ENCODE results near the gene UBL3.

The UBL3 gene

GRCh38 chr13:29810898-29811297 lies 39.5 kb downstream of the UBL3 start:
- no peak for DNase-seq (ENCODE audit: low read depth, low spot score)

GRCh38 chr13:29810145-29810742 lies 40.2 kb downstream of the UBL3 start:
- DNase-seq (ENCODE audit: low read depth, low spot score) = no peak

GRCh38 chr13:29808264-29808663 lies 42.2 kb downstream of the UBL3 start:
- DNase-seq (ENCODE audit: low read depth, low spot score) = no peak

- DNase-seq (ENCODE audit: low read depth, low spot score) = no peak
Observed at GRCh38 chr13:29805994-29806979, 44.1 kb downstream of the UBL3 start.

GRCh38 chr13:29803221-29803620 lies 47.2 kb downstream of the UBL3 start:
- no peak for DNase-seq (ENCODE audit: low read depth, low spot score)

- DNase-seq (ENCODE audit: low read depth, low spot score) = no peak
Observed at GRCh38 chr13:29802621-29803020, 47.8 kb downstream of the UBL3 start.

GRCh38 chr13:29801737-29802305 lies 48.6 kb downstream of the UBL3 start:
- DNase-seq (ENCODE audit: low read depth, low spot score) = no peak

GRCh38 chr13:29801102-29801501 lies 49.3 kb downstream of the UBL3 start:
- no peak for DNase-seq (ENCODE audit: low read depth, low spot score)

- DNase-seq (ENCODE audit: low read depth, low spot score) = no peak
Observed at GRCh38 chr13:29800687-29801086, 49.7 kb downstream of the UBL3 start.

GRCh38 chr13:29799041-29799440 lies 51.4 kb downstream of the UBL3 start:
- DNase-seq (ENCODE audit: low read depth, low spot score) = no peak

GRCh38 chr13:29791997-29792780 lies 58.2 kb downstream of the UBL3 start:
- DNase-seq (ENCODE audit: low read depth, low spot score) = no peak

- no peak for DNase-seq (ENCODE audit: low read depth, low spot score)
Observed at GRCh38 chr13:29791508-29791907, 58.9 kb downstream of the UBL3 start.

- no peak for DNase-seq (ENCODE audit: low read depth, low spot score)
Observed at GRCh38 chr13:29786698-29787097, 63.7 kb downstream of the UBL3 start.

GRCh38 chr13:29785978-29786377 lies 64.4 kb downstream of the UBL3 start:
- DNase-seq (ENCODE audit: low read depth, low spot score) = no peak

GRCh38 chr13:29782798-29783197 lies 67.6 kb downstream of the UBL3 start:
- DNase-seq (ENCODE audit: low read depth, low spot score) = no peak

- no peak for DNase-seq (ENCODE audit: low read depth, low spot score)
Observed at GRCh38 chr13:29774830-29775229, 75.6 kb downstream of the UBL3 start.

GRCh38 chr13:29771247-29771646 lies 79.2 kb downstream of the UBL3 start:
- DNase-seq (ENCODE audit: low read depth, low spot score) = peak; percentile 36

GRCh38 chr13:29767006-29767405 lies 83.4 kb downstream of the UBL3 start:
- no peak for DNase-seq (ENCODE audit: low read depth, low spot score)

- DNase-seq (ENCODE audit: low read depth, low spot score) = no peak
Observed at GRCh38 chr13:29763436-29764180, 86.8 kb downstream of the UBL3 start.

- DNase-seq (ENCODE audit: low read depth, low spot score) = no peak
Observed at GRCh38 chr13:29761815-29762214, 88.6 kb downstream of the UBL3 start.

- DNase-seq (ENCODE audit: low read depth, low spot score) = no peak
Observed at GRCh38 chr13:29761160-29761559, 89.3 kb downstream of the UBL3 start.

Measured in astrocyte of the hippocampus (primary cell).